Femur (tissue), 1 donor: ENCODE data around the gene ZNF518A.
"Not testable (repeated sequence)": the region's sequence is repeated elsewhere in the genome, so short reads cannot be mapped to it uniquely, and the experiment has no call there.

Experiments
- DNase-seq: peaks from one replicate; pipeline ENCODE4 v3.0.0-alpha.2; 2017

The ZNF518A gene

DNA sequence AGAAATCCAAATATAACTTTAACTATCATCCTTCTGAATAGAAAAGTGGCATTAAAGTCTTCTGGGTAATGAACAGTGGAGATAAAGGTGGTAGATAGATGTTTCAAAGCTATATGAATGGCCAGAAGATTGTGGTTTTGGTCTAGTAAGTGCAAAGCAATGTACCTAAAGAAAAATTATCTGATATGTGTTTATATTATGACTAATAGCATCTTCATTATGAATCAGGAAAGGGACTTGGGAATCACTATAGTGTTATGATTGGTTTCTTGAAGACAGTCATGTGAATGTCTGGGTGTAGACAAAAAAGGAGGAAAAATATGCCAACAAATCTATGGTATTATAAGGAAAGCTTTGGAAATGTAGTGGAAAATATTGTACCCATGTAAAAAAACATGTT, 3.0 kb downstream of the ZNF518A start:
- no peak for DNase-seq

DNA sequence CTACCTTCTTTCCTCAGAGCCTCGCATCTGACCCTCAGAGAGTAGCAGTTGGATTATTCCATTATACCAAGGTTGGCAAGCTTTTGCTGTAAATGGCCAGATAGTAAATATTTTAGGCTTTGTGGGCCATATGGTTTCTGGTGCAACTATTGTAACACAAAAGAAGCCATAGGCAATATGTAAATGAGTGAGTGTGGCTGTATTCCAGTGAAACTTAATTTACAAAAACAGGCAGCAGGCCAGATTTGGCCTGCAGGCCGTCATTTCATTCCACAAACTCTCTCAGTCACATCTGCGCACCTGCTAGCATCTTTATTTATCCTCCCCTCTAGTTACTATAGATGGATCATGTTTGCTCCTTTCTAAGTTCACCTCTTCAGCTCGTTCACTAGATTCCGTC, 6.7 kb downstream of the ZNF518A start:
- DNase-seq, result no peak

DNA sequence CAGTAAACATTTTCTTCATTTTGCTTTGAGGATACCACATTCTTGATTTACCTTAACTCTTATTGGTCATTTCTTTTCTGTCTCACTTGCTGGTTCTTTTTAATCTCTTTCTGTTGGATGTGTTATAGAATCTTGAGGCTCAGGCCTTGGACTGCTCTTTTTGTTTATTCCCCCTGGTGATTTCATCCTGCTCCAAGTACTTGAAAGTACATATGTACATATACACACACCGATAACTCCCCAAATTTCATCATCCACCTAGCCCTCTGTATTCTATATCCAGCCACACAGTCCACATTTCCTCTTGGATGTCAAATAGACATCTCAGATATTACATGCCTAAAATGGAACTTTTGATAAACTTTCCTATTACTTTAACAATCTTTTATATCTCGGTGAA, 7.5 kb downstream of the ZNF518A start:
- DNase-seq, result no peak

DNA sequence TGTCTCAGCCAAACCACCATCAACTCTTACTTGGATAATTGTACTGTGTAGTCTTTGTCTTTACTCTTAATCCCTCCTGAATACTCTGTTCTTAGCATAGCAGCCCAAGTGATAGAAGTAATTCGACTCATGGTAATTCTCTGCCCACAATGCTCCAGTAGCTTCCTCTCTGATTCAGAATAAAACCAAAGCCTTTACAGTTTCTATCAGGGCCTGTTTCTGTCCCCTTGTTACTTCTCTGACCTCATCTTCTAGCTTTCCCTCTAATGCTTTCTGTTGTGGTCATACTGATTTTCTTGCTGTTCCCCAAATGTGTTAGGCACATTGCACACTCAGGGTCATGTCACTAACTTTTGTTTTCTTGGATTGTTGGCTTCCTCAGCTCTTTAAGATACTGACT, 8.0 kb downstream of the ZNF518A start:
- no peak for DNase-seq

DNA sequence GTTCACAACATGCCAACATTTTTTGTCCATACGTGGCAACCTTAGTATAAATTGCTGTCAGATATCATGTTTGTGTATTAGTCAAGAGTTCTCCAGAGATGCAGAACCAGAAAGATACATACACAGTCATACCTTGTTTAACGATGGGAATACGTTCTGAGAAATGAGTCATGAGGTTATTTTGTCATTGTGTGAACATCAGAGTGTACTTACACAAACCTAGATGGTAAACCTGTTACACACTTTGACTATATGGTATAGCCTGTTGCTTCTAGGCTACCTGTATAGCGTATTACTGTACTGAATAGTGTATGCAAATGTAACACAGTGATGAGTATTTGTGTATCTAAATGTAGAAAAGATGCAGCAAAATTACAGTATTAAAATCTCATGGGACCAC, 22.3 kb downstream of the ZNF518A start:
- DNase-seq, result no peak

DNA sequence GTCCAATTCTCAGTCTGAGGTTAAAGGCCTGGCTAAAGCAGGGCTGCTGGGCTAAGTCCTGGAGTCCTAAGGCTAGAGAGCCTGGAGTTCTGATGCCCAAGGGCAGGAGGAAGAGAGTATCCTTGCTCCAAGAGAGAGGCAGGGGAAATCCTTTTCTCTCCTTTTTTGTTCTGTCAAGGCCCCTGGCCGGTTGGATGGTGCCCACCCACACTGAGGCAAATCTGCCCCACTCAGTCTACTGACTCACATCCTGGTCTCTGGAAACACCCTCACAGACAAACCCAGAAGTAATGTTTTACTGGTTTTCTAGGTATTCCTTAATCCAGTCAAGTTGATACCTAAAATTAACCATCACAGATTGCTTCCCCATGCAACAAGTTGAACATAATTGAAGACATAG, 23.0 kb downstream of the ZNF518A start:
- no peak for DNase-seq

DNA sequence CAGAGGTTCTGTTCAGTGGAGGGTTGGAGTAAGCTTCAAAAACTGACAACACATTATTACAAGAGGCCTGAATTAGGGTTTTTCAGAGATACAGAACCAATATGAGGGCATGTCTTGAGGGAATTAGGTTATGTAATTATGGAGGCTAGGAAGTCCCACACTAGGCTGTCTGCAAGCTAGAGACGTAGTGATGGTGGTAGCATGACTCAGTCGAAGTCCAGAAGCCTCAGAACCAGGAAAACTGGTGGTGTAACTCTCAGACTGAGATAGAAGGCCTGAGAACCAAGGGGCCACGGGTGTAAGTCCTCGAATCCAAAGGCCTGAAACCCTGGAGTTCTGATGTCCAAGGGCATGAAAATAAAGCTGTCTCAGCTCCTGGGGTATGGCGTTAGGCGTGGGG, 35.6 kb downstream of the ZNF518A start:
- DNase-seq, result no peak

DNA sequence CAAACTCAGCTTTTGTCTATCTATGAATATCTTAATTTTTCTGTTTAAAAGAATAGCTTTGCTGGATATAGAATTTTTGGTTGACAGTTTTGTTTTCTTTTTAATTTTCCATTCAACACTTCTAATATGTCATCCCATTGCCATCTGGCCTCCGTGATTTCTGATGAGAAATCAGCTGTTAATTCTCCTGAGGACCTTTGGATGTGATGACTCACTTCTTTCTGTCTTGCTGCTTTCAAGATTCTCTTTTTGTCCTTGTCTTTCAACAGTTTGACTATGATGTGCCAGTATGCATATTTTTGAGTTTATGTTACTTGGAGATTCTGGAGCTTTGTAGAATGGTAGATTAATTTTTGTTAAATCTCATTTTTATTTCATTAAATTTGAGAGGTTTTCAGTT, 38.4 kb downstream of the ZNF518A start:
- no peak for DNase-seq

DNA sequence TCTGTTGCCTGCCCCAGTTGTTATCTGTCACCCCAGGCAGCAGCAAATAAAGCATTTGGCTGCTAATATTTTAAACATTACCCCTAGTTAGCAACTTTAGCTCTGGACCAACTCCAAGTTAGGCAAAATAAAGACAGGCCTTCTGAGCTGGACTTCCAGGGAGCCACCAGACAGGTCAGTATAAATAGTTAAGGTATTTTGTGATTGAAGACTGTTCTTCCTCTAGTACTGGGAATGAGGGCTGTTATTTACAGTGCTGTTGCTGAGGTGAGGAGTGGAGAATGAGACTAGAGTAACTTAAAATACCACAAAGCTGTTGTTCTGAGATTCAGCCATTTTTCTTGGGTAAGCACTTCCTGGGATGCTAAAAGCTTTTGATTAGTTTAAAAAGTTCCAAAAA, 40.1 kb downstream of the ZNF518A start:
- DNase-seq, result no peak

DNA sequence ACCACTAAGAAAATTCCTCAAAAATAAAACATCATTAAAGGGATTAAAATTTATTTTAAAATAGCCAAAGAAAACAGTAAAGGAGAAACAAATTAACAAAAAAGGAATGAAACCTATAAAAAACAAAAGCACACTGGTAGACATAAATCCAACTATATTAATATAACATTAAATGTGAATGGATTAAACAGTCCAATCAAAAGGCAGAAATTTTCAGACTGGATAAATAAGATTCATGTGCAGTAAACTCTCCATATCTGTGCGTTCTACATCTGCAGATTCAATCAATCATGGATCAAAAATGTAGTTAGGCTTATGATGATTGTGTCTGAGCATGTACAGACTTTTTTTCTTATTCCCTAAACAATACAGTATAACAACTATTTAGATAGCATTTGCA, 42.6 kb downstream of the ZNF518A start:
- no peak for DNase-seq

DNA sequence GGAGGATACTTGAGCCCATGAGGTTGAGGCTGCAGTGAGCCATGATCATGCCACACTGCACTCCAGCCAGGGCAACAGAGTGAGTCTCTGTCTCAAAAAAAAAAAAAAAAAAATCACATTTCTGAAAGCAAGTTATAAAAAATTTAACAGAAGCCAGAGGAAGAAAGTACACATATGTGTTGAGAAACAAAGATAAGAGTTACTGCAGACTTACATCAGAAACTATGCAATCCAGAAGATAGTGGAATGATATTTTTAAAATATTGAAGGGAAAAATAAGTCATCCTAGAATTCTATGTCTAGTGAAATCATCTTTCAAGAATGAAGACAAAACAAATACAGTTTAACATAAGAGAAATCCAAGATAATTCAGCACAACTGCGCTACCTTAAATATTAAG, 46.9 kb downstream of the ZNF518A start:
- no peak for DNase-seq

DNA sequence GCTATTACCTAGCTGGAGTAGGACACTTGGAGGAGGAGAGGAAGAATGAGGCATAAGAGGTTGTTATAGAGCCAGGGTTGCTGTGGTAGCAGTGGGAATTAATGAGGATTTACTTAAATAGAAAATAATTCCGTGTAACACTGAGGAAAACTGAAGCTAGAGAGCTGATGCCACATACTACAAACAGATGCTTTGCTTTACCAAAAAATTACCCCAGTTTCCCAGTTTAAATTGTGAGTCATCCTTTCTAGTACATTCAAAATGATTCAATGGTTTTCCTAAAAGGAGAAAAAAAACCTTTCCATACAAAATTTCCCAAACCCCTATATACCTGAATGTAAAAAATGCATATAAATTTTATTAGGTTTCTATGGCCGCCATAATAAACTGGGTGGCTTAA, 58.3 kb downstream of the ZNF518A start:
- no peak for DNase-seq

DNA sequence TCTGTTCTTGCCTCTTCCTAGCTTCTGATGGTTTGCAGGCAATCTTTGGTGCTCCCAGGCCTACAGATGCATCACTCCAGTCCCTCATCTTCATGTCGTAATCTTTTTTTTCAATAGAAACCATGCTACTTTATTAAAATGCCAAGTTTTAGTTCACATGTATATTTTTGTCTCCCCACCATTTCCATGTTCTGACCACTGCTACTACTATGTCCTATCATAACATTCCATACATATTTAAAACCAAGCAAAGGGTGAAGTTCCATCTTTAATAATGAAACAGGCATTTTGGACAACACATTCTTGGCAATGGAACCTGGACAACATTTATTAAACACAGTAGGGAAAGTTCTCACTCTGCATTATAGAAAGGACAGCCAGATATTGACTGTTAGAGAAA, 58.8 kb downstream of the ZNF518A start:
- DNase-seq, result no peak

DNA sequence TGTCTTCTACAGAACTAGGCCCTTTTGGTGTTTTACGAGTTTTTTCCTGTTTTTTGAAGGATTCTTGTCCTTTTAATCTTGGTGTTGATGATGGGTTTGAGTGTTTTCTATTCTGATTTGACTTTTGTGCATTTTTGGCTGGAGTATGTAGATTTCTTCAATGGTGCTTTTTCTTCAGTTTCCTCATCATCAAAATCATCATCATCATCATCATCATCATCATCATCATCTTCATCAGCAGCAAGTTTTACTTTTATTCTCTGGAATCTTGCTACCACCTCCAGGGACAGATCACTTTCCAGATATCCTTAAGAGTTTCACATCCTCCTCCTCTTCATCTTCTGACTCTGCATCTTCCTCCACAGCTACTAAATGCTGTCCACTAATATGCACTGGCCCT, 59.4 kb downstream of the ZNF518A start:
- DNase-seq, result not testable (repeated sequence)

DNA sequence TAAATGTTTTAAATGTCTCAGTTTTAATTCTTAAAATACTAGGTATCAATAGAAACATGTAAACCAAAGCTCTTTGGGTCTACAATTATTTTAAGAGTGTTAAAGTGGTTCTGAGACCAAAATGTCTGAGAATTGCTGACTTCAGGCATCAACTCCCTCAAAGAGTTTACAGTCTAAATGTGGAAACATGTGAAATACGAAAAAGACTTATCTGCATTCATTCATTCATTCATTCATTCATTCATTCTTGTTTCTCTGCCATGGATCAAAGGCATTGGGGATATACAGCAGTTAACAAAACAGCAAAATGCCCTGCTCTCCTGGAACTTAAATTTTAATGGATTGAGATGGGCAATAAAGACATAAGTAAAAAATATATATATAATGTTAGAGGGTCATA, 71.4 kb downstream of the ZNF518A start:
- no peak for DNase-seq

DNA sequence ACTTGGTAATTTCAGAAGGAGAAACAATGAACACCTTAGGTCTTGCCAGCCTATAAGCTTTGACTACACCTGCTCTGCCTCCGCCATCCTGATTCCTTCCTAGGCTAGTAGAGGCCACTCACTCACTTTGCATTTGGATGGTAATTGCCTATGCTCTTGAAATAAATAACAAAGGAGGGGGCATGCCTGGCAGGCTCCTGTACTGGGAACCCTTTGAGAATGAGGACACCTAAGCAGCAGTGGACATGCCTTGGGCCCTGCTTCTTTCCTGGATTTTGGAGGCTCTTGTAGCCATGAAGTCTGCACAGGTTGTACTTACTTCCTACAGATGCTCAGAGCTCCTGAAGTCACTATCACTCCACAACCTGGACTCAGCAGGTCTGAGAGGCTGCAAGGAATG, 75.5 kb downstream of the ZNF518A start:
- DNase-seq, result no peak

DNA sequence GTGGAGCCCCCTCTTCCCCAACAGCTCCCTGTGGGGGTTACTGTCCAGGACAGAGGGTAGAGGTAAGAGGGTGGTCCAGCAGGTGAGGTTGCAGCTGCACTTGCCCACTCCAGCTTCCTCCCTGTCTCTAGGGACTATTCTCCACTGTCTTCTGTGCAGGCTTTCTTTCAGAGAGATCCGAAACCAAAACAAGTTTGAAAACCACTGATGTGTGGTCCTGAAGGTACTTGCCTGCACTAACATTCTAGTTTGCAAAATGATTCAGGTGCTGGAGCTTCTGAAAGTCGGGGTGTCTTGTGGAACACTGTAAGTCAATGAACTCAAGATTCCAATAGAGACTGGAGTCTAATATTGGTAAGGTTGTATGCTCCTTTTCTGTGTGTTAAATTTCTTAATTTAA, 78.2 kb downstream of the ZNF518A start:
- no peak for DNase-seq

DNA sequence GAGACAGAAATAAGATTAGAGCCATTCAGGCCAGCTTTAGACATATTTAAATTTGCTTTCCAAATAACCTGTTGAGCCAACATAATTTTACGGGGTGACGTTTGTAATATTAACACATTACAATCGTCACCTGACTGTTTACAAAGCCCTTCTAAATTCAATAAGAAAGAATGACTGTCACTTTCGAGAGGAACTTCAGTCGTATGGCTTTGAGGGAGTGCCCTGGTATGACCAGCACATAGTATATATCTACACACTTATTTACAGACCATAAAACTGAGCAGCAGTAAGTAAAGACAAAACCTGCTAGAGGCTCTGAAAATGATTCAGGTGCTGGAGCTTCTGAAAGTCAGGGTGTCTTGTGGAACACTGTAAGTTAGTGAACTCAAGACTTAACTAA, 78.8 kb downstream of the ZNF518A start:
- no peak for DNase-seq

DNA sequence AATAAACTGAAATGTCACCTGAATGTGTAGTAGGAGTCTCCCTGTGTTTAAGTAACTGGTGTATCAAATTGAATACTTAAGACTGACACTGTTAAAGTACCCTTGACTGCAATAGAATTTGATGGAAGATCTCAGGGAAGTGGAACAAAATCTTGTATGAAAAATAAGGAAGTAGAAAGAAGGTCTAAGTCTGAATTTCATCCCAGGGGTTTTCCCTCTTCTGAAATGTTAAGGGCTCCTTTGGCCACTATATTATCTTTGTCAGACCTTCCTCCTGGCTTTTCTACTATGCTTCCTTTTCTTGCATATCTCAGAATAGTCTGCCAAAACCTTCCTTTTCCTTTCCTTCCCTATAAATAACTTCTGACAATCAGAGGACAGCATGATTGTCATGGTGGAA, 81.7 kb downstream of the ZNF518A start:
- DNase-seq, result no peak

DNA sequence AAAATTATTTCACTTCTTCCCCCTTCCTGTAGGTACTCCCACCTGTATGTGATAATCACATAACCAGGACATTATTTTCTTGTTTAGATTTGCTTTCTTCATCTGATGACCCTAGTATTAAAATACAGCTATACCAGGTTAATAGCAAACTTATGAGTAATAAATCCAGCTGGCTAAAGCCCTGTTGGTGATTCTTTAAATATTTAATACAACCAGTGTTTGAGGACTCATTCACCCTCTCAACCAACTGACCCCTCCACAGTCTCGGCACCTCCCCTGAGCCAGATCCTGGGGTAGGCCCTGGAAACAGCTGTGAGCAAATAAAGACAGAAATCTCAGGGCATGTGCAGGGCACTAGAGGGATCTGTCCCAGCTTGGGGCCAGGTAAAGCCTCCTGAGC, 82.8 kb downstream of the ZNF518A start:
- DNase-seq, result no peak
